Tibial artery (tissue), 4 donors: ENCODE results near the gene ATE1.
"Not testable (repeated sequence)": the region's sequence is repeated elsewhere in the genome, so short reads cannot be mapped to it uniquely, and the experiment has no call there.

Source experiments
- DNase-seq, 2 donors: peaks; one replicate each; pipeline ENCODE4 v3.0.0-alpha.2; 2019
- H3K27ac ChIP-seq, 2 donors: fragments of 200-600 bp; sonication (generic) in 1 of 2; 1 replicate in 1 of 2; 2 replicates in 1 of 2; pipeline ENCODE4 v1.5.1; 2018 to 2019; ENCODE audit warnings: mild to moderate bottlenecking in 1 of 2
- H3K27me3 ChIP-seq, 2 donors: fragments of 200-600 bp; sonication (generic) in 1 of 2; one replicate each; pipeline versions ENCODE4 v1.5.1 to v1.6.0; 2016 to 2019
- H3K36me3 ChIP-seq, 3 donors: fragments of 200-600 bp; sonication (generic) in 2 of 3; one replicate each; pipeline ENCODE4 v1.5.1; 2016 to 2019; ENCODE audit warnings: mild to moderate bottlenecking in 2 of 3
- H3K4me1 ChIP-seq, 4 donors: fragments of 200-600 bp; sonication (generic) in 2 of 4; 1 replicate in 3 of 4; 2 replicates in 1 of 4; pipeline ENCODE4 v1.5.1; 2016 to 2019
- H3K4me3 ChIP-seq, 2 donors: fragments of 200-600 bp; sonication (generic) in 1 of 2; 1 replicate in 1 of 2; 2 replicates in 1 of 2; pipeline ENCODE4 v1.5.1; 2018 to 2019; ENCODE audit warnings: mild to moderate bottlenecking in 2 of 2
- H3K9me3 ChIP-seq, 3 donors: fragments of 200-600 bp; sonication (generic) in 1 of 3; one replicate each; pipeline ENCODE4 v1.5.1; 2016 to 2019
- intact Hi-C: fragments of 100-400 bp; cut with DNase I; formaldehyde crosslinking; loops from one replicate; pipeline ENCODE4 v1.15.0; 2023; ENCODE audit warnings: low total_unique reads
- TF ChIP-seq, protein P1 (sequence below), 2 experiments: fragments of 200-600 bp in 1 of 2; fragments of 450-650 bp in 1 of 2; IDR thresholded peaks; one replicate each; pipeline ENCODE4 v1.5.1; 2017 to 2019; ENCODE audit warnings: antibody characterized with exemption in 2 of 2, mild to moderate bottlenecking in 1 of 2, moderate library complexity in 1 of 2

The ATE1 gene

DNA sequence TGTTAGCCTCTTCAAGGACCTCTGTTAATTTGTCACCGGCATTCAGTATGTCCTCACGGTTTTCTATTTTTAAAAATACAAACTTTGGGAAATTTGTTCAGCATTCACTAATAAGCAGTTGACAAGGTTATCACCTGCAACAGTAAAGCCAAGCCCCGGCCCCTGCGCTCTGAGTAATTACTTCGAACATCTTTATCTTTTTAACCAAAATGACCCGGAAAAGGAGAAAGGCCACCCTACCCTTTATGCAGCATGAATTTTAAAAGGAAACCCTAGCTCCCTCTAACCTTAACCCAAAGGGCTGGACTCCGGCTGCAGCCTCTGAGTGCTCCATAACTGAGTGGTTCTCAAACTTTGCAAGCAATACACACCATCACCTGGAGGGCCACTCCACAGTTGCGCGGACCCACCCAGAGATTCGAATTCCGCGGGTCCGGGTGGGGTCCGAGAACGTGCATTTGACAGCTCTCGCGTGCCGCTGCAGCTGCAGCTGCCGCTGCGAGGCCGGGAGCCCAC, 46.2 kb upstream of the ATE1 start:
- no peak for DNase-seq
- H3K4me1 ChIP-seq: peaks cover 0 to 24% (median 17%) of the 10 kb centered on the region in 4 donors
- H3K36me3 ChIP-seq: peaks cover 13 to 36% (median 17%) of the 10 kb centered on the region in 3 donors
- peak overlapping the region; percentile 93 to 99 for H3K27ac ChIP-seq
- H3K9me3 ChIP-seq: no peaks in the 10 kb centered on the region
- TF ChIP-seq, protein P1, sequence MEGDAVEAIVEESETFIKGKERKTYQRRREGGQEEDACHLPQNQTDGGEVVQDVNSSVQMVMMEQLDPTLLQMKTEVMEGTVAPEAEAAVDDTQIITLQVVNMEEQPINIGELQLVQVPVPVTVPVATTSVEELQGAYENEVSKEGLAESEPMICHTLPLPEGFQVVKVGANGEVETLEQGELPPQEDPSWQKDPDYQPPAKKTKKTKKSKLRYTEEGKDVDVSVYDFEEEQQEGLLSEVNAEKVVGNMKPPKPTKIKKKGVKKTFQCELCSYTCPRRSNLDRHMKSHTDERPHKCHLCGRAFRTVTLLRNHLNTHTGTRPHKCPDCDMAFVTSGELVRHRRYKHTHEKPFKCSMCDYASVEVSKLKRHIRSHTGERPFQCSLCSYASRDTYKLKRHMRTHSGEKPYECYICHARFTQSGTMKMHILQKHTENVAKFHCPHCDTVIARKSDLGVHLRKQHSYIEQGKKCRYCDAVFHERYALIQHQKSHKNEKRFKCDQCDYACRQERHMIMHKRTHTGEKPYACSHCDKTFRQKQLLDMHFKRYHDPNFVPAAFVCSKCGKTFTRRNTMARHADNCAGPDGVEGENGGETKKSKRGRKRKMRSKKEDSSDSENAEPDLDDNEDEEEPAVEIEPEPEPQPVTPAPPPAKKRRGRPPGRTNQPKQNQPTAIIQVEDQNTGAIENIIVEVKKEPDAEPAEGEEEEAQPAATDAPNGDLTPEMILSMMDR (IDR thresholded peaks at IDR 0.05): no peak
- intact Hi-C loops: loop anchor here (2.0 to 10.0 kb wide), 2 partner anchors 79 to 141 kb away; no protein-coding TSS in a partner anchor
- H3K27me3 ChIP-seq: no peaks in the 10 kb centered on the region
- peak overlapping the region; percentile 74 to 99 for H3K4me3 ChIP-seq

DNA sequence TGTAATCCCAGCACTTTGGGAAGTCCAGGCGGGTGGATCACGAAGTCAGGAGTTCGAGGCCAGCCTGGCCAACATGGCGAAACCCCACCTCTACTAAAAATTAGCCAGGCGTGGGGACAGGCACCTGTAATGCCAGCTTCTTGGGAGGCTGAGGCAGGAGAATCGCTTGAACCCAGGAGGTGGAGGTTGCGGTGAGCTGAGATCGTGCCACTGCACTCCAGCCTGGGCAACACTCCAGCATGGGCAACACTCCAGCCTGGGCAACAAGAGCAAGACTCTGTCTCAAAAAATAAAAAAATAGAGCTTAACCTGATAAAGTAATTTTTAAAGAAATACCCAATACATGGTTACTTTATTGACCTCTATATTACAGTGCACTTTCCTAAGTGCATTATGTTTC, 41.3 kb upstream of the ATE1 start:
- intact Hi-C loops, H3K9me3 ChIP-seq, DNase-seq, H3K27me3 ChIP-seq, H3K4me3 ChIP-seq, H3K27ac ChIP-seq: not testable (repeated sequence)
- Histone ChIP-seq H3K36me3 (peaks cover 49 to 86% (median 67%) of the 10 kb centered on the region in 3 donors), H3K4me1 (peaks cover 0 to 14% (median 11%) of the 10 kb centered on the region in 4 donors)

DNA sequence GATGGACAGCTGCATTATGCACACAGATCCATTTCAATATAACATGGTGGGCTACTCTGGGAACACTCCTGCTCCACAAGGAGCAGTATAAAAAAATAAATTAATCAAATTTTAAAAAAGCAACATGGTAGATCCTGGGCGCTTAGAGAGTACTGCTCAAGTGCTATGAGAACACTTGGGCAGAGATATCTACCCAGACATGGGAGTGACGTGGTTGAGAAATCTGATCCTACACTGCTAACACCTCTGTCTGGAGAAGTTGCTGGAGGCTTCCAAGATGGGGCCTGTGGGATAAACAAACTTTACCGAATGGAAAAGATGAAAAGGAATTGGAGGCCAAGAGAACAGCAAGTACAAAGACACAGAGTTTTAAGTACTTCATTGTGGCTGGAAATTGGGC, 38.2 kb upstream of the ATE1 start:
- intact Hi-C loops: no loop called here
- Histone ChIP-seq H3K4me3 (no peak overlapping the region), H3K27ac (no peak overlapping the region), H3K9me3 (no peaks in the 10 kb centered on the region), H3K27me3 (no peaks in the 10 kb centered on the region), H3K36me3 (peaks cover 49 to 93% (median 78%) of the 10 kb centered on the region in 3 donors), H3K4me1 (no peaks in the 10 kb centered on the region)
- TF ChIP-seq, protein P1 (IDR thresholded peaks at IDR 0.05): no peak
- no peak for DNase-seq

DNA sequence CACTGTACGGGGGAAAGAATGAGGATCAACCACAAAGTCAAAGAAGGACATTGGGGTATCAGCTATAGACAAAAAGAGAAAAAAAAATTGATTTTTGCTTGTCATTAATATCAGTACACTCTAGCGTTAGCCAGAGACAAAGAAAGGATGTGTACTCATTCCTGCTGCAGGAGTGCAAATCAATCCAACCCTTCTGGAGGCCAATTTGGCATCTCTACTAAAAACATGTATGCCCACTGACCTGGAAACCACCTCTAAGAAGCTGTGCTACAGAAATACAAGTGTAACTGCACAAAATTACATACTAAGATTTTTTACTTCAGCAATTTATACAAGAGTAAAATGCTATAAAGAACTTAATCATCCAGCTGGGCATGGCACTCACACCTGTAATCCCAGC, 33.6 kb upstream of the ATE1 start:
- TF ChIP-seq, protein P1 (IDR thresholded peaks at IDR 0.05): no peak
- H3K4me1 ChIP-seq: no peaks in the 10 kb centered on the region
- no peak for DNase-seq
- no peak overlapping the region for H3K27ac ChIP-seq
- no peaks in the 10 kb centered on the region for H3K27me3 ChIP-seq
- no peaks in the 10 kb centered on the region for H3K9me3 ChIP-seq
- H3K36me3 ChIP-seq: peaks cover 45 to 84% (median 61%) of the 10 kb centered on the region in 3 donors
- no peak overlapping the region for H3K4me3 ChIP-seq
- intact Hi-C loops: no loop called here

DNA sequence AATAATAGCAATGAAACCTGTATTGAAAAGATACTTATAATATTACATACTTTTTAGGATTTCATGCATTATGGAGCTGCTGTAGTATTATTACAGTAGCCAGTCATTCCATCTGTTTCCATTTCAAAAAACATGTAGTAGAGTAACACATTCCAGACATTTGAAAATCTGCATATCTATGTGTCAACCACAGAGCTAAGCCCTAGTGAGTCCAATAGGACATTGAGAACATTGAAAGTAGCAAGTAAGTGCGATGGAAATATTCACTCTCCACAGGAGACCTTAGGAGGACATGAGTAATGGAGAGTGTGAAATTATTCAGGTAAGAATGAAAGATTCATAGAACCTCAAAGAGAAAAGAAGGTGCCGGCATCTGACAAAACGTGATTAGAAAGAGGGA, 31.8 kb upstream of the ATE1 start:
- Histone ChIP-seq H3K4me1 (no peaks in the 10 kb centered on the region), H3K27ac (no peak overlapping the region), H3K9me3 (no peaks in the 10 kb centered on the region), H3K4me3 (no peak overlapping the region), H3K27me3 (no peaks in the 10 kb centered on the region), H3K36me3 (peaks cover 38 to 82% (median 59%) of the 10 kb centered on the region in 3 donors)
- DNase-seq: no peak
- TF ChIP-seq, protein P1 (IDR thresholded peaks at IDR 0.05): no peak
- intact Hi-C loops: no loop called here

DNA sequence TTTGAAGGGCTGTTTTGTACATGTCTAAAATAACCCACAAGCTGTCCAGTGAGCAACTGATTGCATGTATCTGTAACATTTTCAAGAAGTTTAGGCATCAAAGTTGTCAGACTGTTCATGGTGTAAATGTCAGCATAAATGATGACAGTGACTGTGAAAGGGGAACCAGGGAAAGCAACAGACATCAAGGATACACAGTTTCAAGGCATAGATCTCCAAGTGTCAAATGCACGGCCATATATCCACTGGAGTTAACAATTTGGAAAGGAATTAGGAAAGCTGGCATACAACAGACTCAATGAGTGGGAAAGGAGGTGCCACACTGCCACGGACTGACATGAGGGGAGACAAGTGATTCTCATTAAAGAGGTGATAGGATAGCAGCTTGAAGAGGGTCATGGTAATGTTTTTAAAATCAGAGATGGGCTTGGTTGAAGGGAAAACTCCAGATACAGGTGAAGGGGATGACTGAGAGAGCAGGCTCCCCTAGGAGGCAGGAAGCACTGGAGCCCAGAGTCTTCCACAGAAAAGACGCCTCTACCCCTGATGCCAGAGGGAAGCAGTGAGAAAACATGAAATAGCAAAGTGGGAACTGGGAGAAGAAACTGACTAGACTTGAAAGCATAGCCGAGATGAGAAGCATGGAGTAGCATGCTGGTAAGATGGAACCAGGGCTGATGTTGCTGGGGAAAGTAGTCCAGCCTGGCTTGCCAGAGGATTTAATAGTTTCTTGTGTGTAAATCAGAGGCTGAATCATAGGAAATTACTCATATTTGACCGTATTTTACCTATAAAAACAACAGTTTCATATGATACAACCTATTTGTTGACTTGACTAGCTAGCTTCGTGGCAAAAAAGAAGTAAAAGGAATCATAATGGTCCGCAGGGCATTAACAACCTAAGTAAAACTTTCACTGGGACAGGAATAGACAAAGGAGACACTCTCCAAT, 28.6 kb upstream of the ATE1 start:
- Histone ChIP-seq H3K27me3 (no peaks in the 10 kb centered on the region), H3K4me1 (no peaks in the 10 kb centered on the region), H3K4me3 (no peak overlapping the region), H3K27ac (no peak overlapping the region), H3K36me3 (peaks cover 43 to 61% (median 49%) of the 10 kb centered on the region in 3 donors), H3K9me3 (no peaks in the 10 kb centered on the region)
- no peak for DNase-seq
- intact Hi-C loops: no loop called here
- TF ChIP-seq, protein P1 (IDR thresholded peaks at IDR 0.05): no peak
